HCT116 (cell line): Measurements from ENCODE around the gene SETD2.

Experiments
- ELF1 ChIP-seq: IDR thresholded peaks from 2 replicates; pipeline ENCODE4 v1.6.1; 2012; ENCODE audit warnings: low read depth, borderline replicate concordance
- EZH2 ChIP-seq: fragments of 200-600 bp; sonication (generic); IDR thresholded peaks from 2 replicates; pipeline ENCODE4 v1.6.1; 2017; ENCODE audit warnings: antibody characterized with exemption, mixed run types
- EZH2phosphoT487 ChIP-seq: fragments of 200-600 bp; IDR thresholded peaks from 2 replicates; pipeline ENCODE4 v1.6.1; 2018; ENCODE audit warnings: antibody characterized with exemption, borderline replicate concordance
- POLR2A ChIP-seq: IDR thresholded peaks from 2 replicates; pipeline ENCODE4 v1.7.0; 2011; ENCODE audit warnings: borderline replicate concordance; ENCODE audit not compliant: insufficient read depth, insufficient read length; ENCODE audit errors: extremely low read depth
- POLR2AphosphoS5 ChIP-seq: IDR thresholded peaks from 2 replicates; pipeline ENCODE4 v1.6.1; 2011; ENCODE audit warnings: mild to moderate bottlenecking, low read depth, low read length, moderate library complexity
- SP1 ChIP-seq: IDR thresholded peaks from 2 replicates; pipeline ENCODE4 v1.6.1; 2012; ENCODE audit warnings: low read depth
- TF ChIP-seq, protein P1 (sequence below), 3 experiments: fragments of 200-600 bp in 1 of 3; sonication (generic) in 1 of 3; IDR thresholded peaks in 2 of 3; conservative IDR thresholded peaks in 1 of 3; 2 replicates each; pipeline ENCODE4 v1.5.1; 2012 to 2017; ENCODE audit warnings: low read depth in 2 of 3, low read length in 2 of 3, antibody characterized with exemption in 1 of 3, borderline replicate concordance in 1 of 3, control low read depth in 1 of 3, mild to moderate bottlenecking in 1 of 3, mixed read lengths in 1 of 3, mixed run types in 1 of 3, moderate library complexity in 1 of 3; ENCODE audit not compliant: insufficient read depth in 1 of 3
- TF ChIP-seq, protein P2 (sequence below): IDR thresholded peaks from 2 replicates; pipeline ENCODE4 v1.6.1; 2012

DNA sequence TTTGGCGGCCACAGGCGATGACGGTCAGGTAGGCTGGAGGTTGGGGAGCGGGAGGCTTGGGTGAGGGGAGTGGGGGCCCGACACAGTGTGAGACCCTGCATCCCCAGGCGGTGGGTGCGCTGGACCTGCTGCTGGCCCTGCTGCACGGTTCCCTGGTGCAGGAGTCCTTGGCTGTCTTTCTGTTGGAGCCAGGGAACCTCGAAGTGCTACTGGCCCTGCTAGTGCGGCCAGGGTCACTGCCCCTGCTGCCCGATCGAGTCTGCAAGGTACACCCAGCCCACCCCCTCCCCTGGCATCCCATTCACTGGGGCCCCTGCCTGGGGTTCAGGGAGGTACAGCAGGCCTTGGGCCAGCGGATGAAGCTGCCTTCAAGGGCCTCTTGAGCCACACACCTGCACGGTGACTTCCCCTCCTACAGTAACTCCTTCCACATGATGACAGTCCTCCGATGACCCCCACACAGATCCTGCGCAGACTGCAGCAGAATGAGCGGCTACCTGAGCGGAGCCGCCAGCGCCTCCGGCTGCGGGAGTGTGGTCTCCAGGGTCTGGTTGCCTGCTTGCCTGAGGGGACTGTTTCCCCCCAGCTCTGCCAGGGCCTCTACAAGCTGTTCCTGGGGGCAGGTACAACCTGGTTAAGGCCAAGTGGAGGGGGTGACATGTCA, 164.9 kb downstream of the SETD2 start:
- TF ChIP-seq, protein P1, sequence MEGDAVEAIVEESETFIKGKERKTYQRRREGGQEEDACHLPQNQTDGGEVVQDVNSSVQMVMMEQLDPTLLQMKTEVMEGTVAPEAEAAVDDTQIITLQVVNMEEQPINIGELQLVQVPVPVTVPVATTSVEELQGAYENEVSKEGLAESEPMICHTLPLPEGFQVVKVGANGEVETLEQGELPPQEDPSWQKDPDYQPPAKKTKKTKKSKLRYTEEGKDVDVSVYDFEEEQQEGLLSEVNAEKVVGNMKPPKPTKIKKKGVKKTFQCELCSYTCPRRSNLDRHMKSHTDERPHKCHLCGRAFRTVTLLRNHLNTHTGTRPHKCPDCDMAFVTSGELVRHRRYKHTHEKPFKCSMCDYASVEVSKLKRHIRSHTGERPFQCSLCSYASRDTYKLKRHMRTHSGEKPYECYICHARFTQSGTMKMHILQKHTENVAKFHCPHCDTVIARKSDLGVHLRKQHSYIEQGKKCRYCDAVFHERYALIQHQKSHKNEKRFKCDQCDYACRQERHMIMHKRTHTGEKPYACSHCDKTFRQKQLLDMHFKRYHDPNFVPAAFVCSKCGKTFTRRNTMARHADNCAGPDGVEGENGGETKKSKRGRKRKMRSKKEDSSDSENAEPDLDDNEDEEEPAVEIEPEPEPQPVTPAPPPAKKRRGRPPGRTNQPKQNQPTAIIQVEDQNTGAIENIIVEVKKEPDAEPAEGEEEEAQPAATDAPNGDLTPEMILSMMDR (IDR thresholded peaks at IDR 0.05 in 2 of 3, conservative IDR thresholded peaks at IDR 0.05 in 1 of 3; ENCODE audit: borderline replicate concordance in 1 of 3, insufficient read depth in 1 of 3, low read depth in 2 of 3, low read length in 2 of 3) = no peak; a peak in 1 of 6 replicates
- TF ChIP-seq EZH2 (no peak), SP1 (no peak), EZH2phosphoT487 (no peak), POLR2A (no peak), ELF1 (no peak), POLR2AphosphoS5 (no peak)
- TF ChIP-seq, protein P2, sequence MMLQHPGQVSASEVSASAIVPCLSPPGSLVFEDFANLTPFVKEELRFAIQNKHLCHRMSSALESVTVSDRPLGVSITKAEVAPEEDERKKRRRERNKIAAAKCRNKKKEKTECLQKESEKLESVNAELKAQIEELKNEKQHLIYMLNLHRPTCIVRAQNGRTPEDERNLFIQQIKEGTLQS = no peak
